Measurements from ENCODE around the gene LRRIQ1. TPM values are rescaled to one million over a fixed set of nuclear protein-coding genes. Genes with fewer than 3 reads are reported as not detected.

Gene LRRIQ1
- total and polyA plus RNA-seq, 2 of the 13 experiments (the other 11 are each of a cell fraction or from before 2014, with no cell fraction given), result not detected

GRCh38 chr12:85092814-85093370 lies 56.7 kb downstream of the LRRIQ1 start (continued):
- no peak for TF ChIP-seq JDP2 (CRISPR knock-in tag; IDR thresholded peaks at IDR 0.05; ENCODE audit: borderline replicate concordance)
- TF ChIP-seq ETS1 (CRISPR knock-in tag; IDR thresholded peaks at IDR 0.05), result no peak
- no peak for TF ChIP-seq ZFYVE20 (CRISPR knock-in tag; IDR thresholded peaks at IDR 0.05; ENCODE audit: borderline replicate concordance, low read depth)
- no peak for TF ChIP-seq KLF6 (CRISPR knock-in tag; IDR thresholded peaks at IDR 0.05)
- no peak for TF ChIP-seq HIVEP1 (CRISPR knock-in tag; IDR thresholded peaks at IDR 0.05)
- no peak for TF ChIP-seq GPN1 (CRISPR knock-in tag; IDR thresholded peaks at IDR 0.05; ENCODE audit: borderline replicate concordance)
- TF ChIP-seq DDIT3 (CRISPR knock-in tag; IDR thresholded peaks at IDR 0.05), result no peak
- TF ChIP-seq SALL2 (CRISPR knock-in tag; IDR thresholded peaks at IDR 0.05), result no peak
- TF ChIP-seq SMAD3 (CRISPR knock-in tag; IDR thresholded peaks at IDR 0.05), result no peak
- no peak for TF ChIP-seq ZBTB39 (CRISPR knock-in tag; IDR thresholded peaks at IDR 0.05)
- no peak for TF ChIP-seq ZNF335 (CRISPR knock-in tag; IDR thresholded peaks at IDR 0.05)
